GM18505 (cell line): ENCODE measurements around the gene PAAF1.
A peak's percentile ranks its signal among the peaks of the same experiment; 100 is the strongest.

ENCODE experiments used
- ATAC-seq: cut with Tn5 transposase; IDR thresholded peaks from one replicate; pipeline ENCODE4 v1.9.1; 2021; ENCODE audit not compliant: unreplicated experiment
- POLR2A ChIP-seq: IDR thresholded peaks from 4 replicates; pipeline ENCODE4 v1.6.1; 2011; ENCODE audit warnings: borderline replicate concordance; ENCODE audit not compliant: insufficient read depth, insufficient read length; ENCODE audit errors: extremely low read depth

The PAAF1 gene

GRCh38 chr11:73978576-73979086 lies 101.8 kb downstream of the PAAF1 start:
- no peak for ATAC-seq
- no peak for TF ChIP-seq POLR2A

- ATAC-seq, result peak; percentile 48
- peak; percentile 60 for TF ChIP-seq POLR2A
Measured at GRCh38 chr11:73980001-73980961, 103.5 kb downstream of the PAAF1 start.
